OCI-LY7 (cell line): ENCODE data around the gene SNCB. TPM values are rescaled to one million over a fixed set of nuclear protein-coding genes. Genes with fewer than 3 reads are reported as not detected.

ENCODE experiments used
- BruUV-seq: library from RNA; stranded (reverse); fragments of 400-500 nt; replicated peaks from 2 replicates; lab custom pipeline; 2021; lab: Mats Ljungman, UMichigan
- CTCF ChIA-PET: fragments of 300-600 bp; sonication (Branson Sonifier 250); formaldehyde crosslinking; loops from one replicate; lab custom pipeline; 2022; ENCODE audit warnings: antibody characterized with exemption; ENCODE audit not compliant: unreplicated experiment; lab: Charles Lee
- POLR2A ChIA-PET: fragments of 300-600 bp; sonication (Branson Sonifier 250); formaldehyde crosslinking; loops from one replicate; lab custom pipeline; 2022; ENCODE audit warnings: antibody characterized with exemption; lab: Charles Lee
- DNase-seq: peaks from one replicate; pipeline ENCODE4 v3.0.0-alpha.2; 2015; ENCODE audit warnings: low spot score
- H2AFZ ChIP-seq: fragments of 200-600 bp; sonication (generic), shearing (Covaris generic); 2 replicates; pipeline ENCODE4 v1.6.1; 2014; ENCODE audit warnings: mild to moderate bottlenecking, antibody characterized with exemption, low read length, moderate library complexity
- H3K27ac ChIP-seq: fragments of 200-600 bp; sonication (generic); 2 replicates; pipeline ENCODE4 v1.5.1; 2014; ENCODE audit warnings: mixed run types, low read depth, mild to moderate bottlenecking, moderate library complexity, low read length, inconsistent platforms; ENCODE audit not compliant: poor library complexity, severe bottlenecking
- H3K36me3 ChIP-seq: fragments of 200-600 bp; sonication (generic); 2 replicates; pipeline ENCODE4 v1.6.1; 2014; ENCODE audit warnings: mild to moderate bottlenecking, antibody characterized with exemption, low read length, moderate library complexity, mixed read lengths; ENCODE audit not compliant: insufficient read depth
- H3K4me1 ChIP-seq: fragments of 200-600 bp; sonication (generic); 2 replicates; pipeline ENCODE4 v1.5.1; 2014; ENCODE audit warnings: mild to moderate bottlenecking, low read length; ENCODE audit not compliant: insufficient read depth, poor library complexity, severe bottlenecking
- H3K4me2 ChIP-seq: fragments of 200-600 bp; sonication (generic); 2 replicates; pipeline ENCODE4 v1.6.1; 2014; ENCODE audit warnings: mild to moderate bottlenecking, low read length
- H3K4me3 ChIP-seq: fragments of 200-600 bp; sonication (generic); 2 replicates; pipeline ENCODE4 v1.5.1; 2014; ENCODE audit warnings: mild to moderate bottlenecking, low read depth, low read length; ENCODE audit not compliant: poor library complexity, severe bottlenecking
- H3K79me2 ChIP-seq: fragments of 200-600 bp; sonication (generic); 2 replicates; pipeline ENCODE4 v1.6.1; 2016; ENCODE audit warnings: low read depth, mild to moderate bottlenecking, low read length, moderate library complexity, mixed read lengths; ENCODE audit not compliant: insufficient read depth
- H3K9me2 ChIP-seq: fragments of 200-600 bp; sonication (generic); 2 replicates; pipeline ENCODE4 v1.6.1; 2016; ENCODE audit warnings: mild to moderate bottlenecking, low read length, mixed read lengths; ENCODE audit not compliant: insufficient read depth
- H3K9me3 ChIP-seq: fragments of 200-600 bp; sonication (generic); 2 replicates; pipeline ENCODE4 v1.6.1; 2014; ENCODE audit warnings: mild to moderate bottlenecking, mixed run types, low read length, mixed read lengths
- H4K20me1 ChIP-seq: fragments of 200-600 bp; sonication (generic); 2 replicates; pipeline ENCODE4 v1.6.1; 2014; ENCODE audit warnings: mild to moderate bottlenecking, antibody characterized with exemption, low read length, moderate library complexity, mixed read lengths; ENCODE audit not compliant: insufficient read depth
- CTCF ChIP-seq: fragments of 200-600 bp; sonication (generic); conservative IDR thresholded peaks from 2 replicates; pipeline ENCODE4 v1.5.1; 2014; ENCODE audit warnings: mild to moderate bottlenecking, antibody characterized with exemption, low read length, moderate library complexity, mixed read lengths
- EZH2phosphoT487 ChIP-seq: fragments of 200-600 bp; sonication (generic); IDR thresholded peaks from 2 replicates; pipeline ENCODE4 v1.6.1; 2018; ENCODE audit warnings: low read depth, borderline replicate concordance, mild to moderate bottlenecking, mixed run types, antibody characterized with exemption, low read length, moderate library complexity, mixed read lengths
- intact Hi-C: fragments of 100-400 bp; cut with micrococcal nuclease; formaldehyde crosslinking; loops from one replicate; pipeline ENCODE4 v1.10.0; 2022; ENCODE audit not compliant: unreplicated experiment
- total RNA-seq, 2 experiments: library from RNA; depleted of rRNA in 1 of 2; stranded (reverse); fragments of >200 nt in 1 of 2; shearing (Covaris generic) in 1 of 2; gene quantifications; 2 replicates each; pipeline ENCODE4 v1.2.3, GENCODE V29; 2014 to 2022

Gene SNCB
- total RNA-seq, 2 experiments from 2014 or later: 0.50 to 3.5 TPM

DNA sequence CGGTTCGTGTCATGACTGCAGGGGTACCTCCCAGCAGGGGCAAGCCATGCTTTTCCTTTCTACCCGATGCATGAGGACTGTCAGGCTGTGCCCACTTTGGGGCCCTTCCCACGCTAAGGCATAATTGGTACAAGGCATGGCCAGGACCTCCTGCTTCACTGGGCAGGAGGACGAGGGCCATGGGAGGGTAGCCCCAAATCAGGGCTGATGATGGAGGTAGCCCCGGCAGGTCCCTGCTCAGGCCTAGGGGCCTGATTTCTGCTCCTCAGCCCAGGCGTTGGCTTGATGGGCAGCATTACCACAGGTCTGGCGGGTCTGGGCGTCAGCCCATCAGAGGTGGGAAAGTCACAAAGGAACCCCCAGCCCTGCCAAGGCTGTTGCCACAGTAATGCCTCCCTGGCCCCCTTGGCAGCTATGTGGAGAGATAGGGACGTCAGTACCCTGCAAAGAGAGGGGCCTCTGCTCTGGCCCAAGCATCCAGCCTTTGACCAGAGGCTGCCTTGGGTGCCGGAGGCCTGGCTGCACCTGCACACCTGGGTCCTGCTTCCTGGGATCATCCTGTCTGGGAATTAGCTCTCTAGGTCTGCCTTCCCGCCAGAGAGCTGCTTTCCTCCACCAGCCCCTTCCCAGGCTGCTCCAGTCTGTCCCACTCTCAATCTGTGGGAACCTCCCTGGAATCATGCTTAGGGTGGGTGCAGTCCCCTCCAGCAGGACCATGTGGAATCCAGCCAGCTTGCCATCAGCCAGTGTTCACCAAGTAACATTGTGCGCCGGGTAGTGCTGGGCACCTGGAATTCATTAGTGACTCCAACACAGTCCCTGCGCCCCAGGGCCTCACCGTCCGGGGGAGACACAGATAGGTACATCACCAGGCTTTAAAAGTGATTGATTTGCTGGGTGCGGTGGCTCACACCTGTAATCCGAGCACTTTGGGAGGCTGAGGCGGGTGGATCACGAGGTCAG, 32.3 kb upstream of the SNCB start:
- peaks cover 5% of the 10 kb centered on the region for H3K4me1 ChIP-seq
- H3K4me3 ChIP-seq: no peak overlapping the region
- ChIA-PET POLR2A (no interaction called here), CTCF (no interaction called here)
- no peaks in the 10 kb centered on the region for H3K9me3 ChIP-seq
- no peaks in the 10 kb centered on the region for H3K9me2 ChIP-seq
- intact Hi-C loops: loop anchor here (10.0 kb wide), 1 partner anchor 422 kb away; the partner anchor contains the start of gene FGFR4
- BruUV-seq: no TSS peak
- H4K20me1 ChIP-seq: no peaks in the 10 kb centered on the region
- H3K27ac ChIP-seq: no peak overlapping the region
- no peak for TF ChIP-seq EZH2phosphoT487
- TF ChIP-seq CTCF: no peak
- no peak for DNase-seq
- no peak overlapping the region for H2AFZ ChIP-seq
- H3K4me2 ChIP-seq: no peak overlapping the region
- no peaks in the 10 kb centered on the region for H3K36me3 ChIP-seq
- no peaks in the 10 kb centered on the region for H3K79me2 ChIP-seq

DNA sequence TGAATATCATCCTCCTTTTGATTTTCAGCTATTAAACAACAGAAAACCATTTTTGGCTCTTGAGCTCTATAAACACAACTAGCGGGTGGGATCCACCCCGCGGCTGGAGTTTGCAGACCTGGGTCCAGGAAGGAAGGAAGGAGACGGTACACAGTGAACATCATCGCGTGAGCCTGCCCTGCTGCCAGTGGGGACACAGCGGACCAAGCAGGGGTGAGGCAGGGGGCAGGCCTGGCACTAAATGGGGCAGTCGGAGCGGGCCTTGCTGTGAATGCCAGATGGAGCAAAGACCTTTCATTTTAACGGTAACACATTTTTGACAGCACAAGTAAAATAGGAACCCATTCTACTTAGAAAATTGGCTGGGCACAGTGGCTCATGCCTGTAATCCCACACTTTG, 31.3 kb upstream of the SNCB start:
- H3K9me2 ChIP-seq: no peaks in the 10 kb centered on the region
- ChIA-PET POLR2A (no interaction called here), CTCF (interaction anchor here (2.0 kb wide), 1 partner anchor 410 kb away, joined by 11 read pairs; no protein-coding TSS in a partner anchor)
- no peaks in the 10 kb centered on the region for H3K9me3 ChIP-seq
- H4K20me1 ChIP-seq: no peaks in the 10 kb centered on the region
- TF ChIP-seq EZH2phosphoT487: no peak
- no peak for TF ChIP-seq CTCF
- H3K27ac ChIP-seq: no peak overlapping the region
- H3K79me2 ChIP-seq: no peaks in the 10 kb centered on the region
- H3K36me3 ChIP-seq: no peaks in the 10 kb centered on the region
- no peak for DNase-seq
- BruUV-seq: no TSS peak
- H2AFZ ChIP-seq: no peak overlapping the region
- H3K4me2 ChIP-seq: no peak overlapping the region
- intact Hi-C loops: loop anchor here (2.0 to 10.0 kb wide), 2 partner anchors 297 to 423 kb away; partner anchors contain the start of gene FGFR4
- H3K4me1 ChIP-seq: peaks cover 5% of the 10 kb centered on the region
- no peak overlapping the region for H3K4me3 ChIP-seq
